Neuron (in vitro differentiated cells): Measurements from ENCODE around the gene MED8.
"Not testable (repeated sequence)": the region's sequence is repeated elsewhere in the genome, so short reads cannot be mapped to it uniquely, and the experiment has no call there.

Source experiments
- H2AFZ ChIP-seq: one replicate; pipeline ENCODE4 v1.6.1; 2013; ENCODE audit warnings: low read depth, mild to moderate bottlenecking, inconsistent platforms, low read length, moderate library complexity
- H3K27me3 ChIP-seq: one replicate; pipeline ENCODE4 v1.6.1; 2013; ENCODE audit warnings: low read length; ENCODE audit not compliant: insufficient read depth
- H3K36me3 ChIP-seq: one replicate; pipeline ENCODE4 v1.6.1; 2013; ENCODE audit warnings: low read length; ENCODE audit not compliant: insufficient read depth
- H3K4me1 ChIP-seq: one replicate; pipeline ENCODE4 v1.6.1; 2013; ENCODE audit warnings: low read length; ENCODE audit not compliant: insufficient read depth
- H3K4me3 ChIP-seq: 2 replicates; pipeline ENCODE4 v1.5.1; 2013; ENCODE audit warnings: mild to moderate bottlenecking, low read length, moderate library complexity
- H3K9me3 ChIP-seq: one replicate; pipeline ENCODE4 v1.6.1; 2013; ENCODE audit warnings: low read length

The MED8 gene

GRCh38 chr1:43388613-43389012 lies 987 bp downstream of the MED8 start:
- peaks cover 35% of the 10 kb centered on the region for H3K36me3 ChIP-seq
- peaks cover 14% of the 10 kb centered on the region for H3K4me1 ChIP-seq
- no peaks in the 10 kb centered on the region for H3K27me3 ChIP-seq
- no peaks in the 10 kb centered on the region for H3K9me3 ChIP-seq
- peak overlapping the region; percentile 76 for H3K4me3 ChIP-seq
- no peak overlapping the region for H2AFZ ChIP-seq

GRCh38 chr1:43387976-43388599 lies 1.5 kb downstream of the MED8 start:
- Histone ChIP-seq H3K36me3 (peaks cover 38% of the 10 kb centered on the region), H3K9me3 (no peaks in the 10 kb centered on the region), H3K4me3 (peak overlapping the region; percentile 76), H3K27me3 (no peaks in the 10 kb centered on the region), H2AFZ (no peak overlapping the region), H3K4me1 (peaks cover 14% of the 10 kb centered on the region)

GRCh38 chr1:43386676-43387075 lies 2.9 kb downstream of the MED8 start:
- H2AFZ ChIP-seq, result no peak overlapping the region
- no peak overlapping the region for H3K4me3 ChIP-seq
- no peaks in the 10 kb centered on the region for H3K9me3 ChIP-seq
- no peaks in the 10 kb centered on the region for H3K27me3 ChIP-seq
- peaks cover 14% of the 10 kb centered on the region for H3K4me1 ChIP-seq
- H3K36me3 ChIP-seq, result peaks cover 51% of the 10 kb centered on the region

- no peaks in the 10 kb centered on the region for H3K9me3 ChIP-seq
- no peaks in the 10 kb centered on the region for H3K27me3 ChIP-seq
- H2AFZ ChIP-seq, result no peak overlapping the region
- H3K36me3 ChIP-seq, result peaks cover 59% of the 10 kb centered on the region
- H3K4me3 ChIP-seq, result no peak overlapping the region
- H3K4me1 ChIP-seq, result peaks cover 2% of the 10 kb centered on the region
Observed at GRCh38 chr1:43383449-43383848, 6.2 kb downstream of the MED8 start.

- no peak overlapping the region for H3K4me3 ChIP-seq
- no peaks in the 10 kb centered on the region for H3K9me3 ChIP-seq
- no peak overlapping the region for H2AFZ ChIP-seq
- H3K36me3 ChIP-seq, result peaks cover 59% of the 10 kb centered on the region
- no peaks in the 10 kb centered on the region for H3K27me3 ChIP-seq
- H3K4me1 ChIP-seq, result no peaks in the 10 kb centered on the region
Observed at GRCh38 chr1:43382027-43382779, 7.4 kb downstream of the MED8 start.

- Histone ChIP-seq H3K4me3 (no peak overlapping the region), H2AFZ (no peak overlapping the region), H3K4me1 (no peaks in the 10 kb centered on the region), H3K9me3 (no peaks in the 10 kb centered on the region), H3K27me3 (no peaks in the 10 kb centered on the region), H3K36me3 (peaks cover 54% of the 10 kb centered on the region)
Observed at GRCh38 chr1:43381612-43382011, 8.0 kb downstream of the MED8 start.

GRCh38 chr1:43379476-43379875 lies 10.1 kb downstream of the MED8 start:
- no peak overlapping the region for H2AFZ ChIP-seq
- no peaks in the 10 kb centered on the region for H3K9me3 ChIP-seq
- H3K27me3 ChIP-seq, result no peaks in the 10 kb centered on the region
- H3K4me1 ChIP-seq, result no peaks in the 10 kb centered on the region
- peaks cover 32% of the 10 kb centered on the region for H3K36me3 ChIP-seq
- no peak overlapping the region for H3K4me3 ChIP-seq

GRCh38 chr1:43377831-43378230 lies 11.8 kb downstream of the MED8 start:
- H3K36me3 ChIP-seq, result peaks cover 18% of the 10 kb centered on the region
- no peak overlapping the region for H3K4me3 ChIP-seq
- no peaks in the 10 kb centered on the region for H3K4me1 ChIP-seq
- H3K9me3 ChIP-seq, result no peaks in the 10 kb centered on the region
- no peaks in the 10 kb centered on the region for H3K27me3 ChIP-seq
- no peak overlapping the region for H2AFZ ChIP-seq

GRCh38 chr1:43376723-43377235 lies 12.8 kb downstream of the MED8 start:
- Histone ChIP-seq H3K36me3 (peaks cover 11% of the 10 kb centered on the region), H3K4me1 (no peaks in the 10 kb centered on the region), H3K4me3 (no peak overlapping the region), H3K9me3 (no peaks in the 10 kb centered on the region), H2AFZ (no peak overlapping the region), H3K27me3 (no peaks in the 10 kb centered on the region)

- no peak overlapping the region for H2AFZ ChIP-seq
- H3K36me3 ChIP-seq, result peaks cover 3% of the 10 kb centered on the region
- H3K27me3 ChIP-seq, result no peaks in the 10 kb centered on the region
- H3K9me3 ChIP-seq, result no peaks in the 10 kb centered on the region
- no peak overlapping the region for H3K4me3 ChIP-seq
- peaks cover 6% of the 10 kb centered on the region for H3K4me1 ChIP-seq
Observed at GRCh38 chr1:43373066-43373940, 16.3 kb downstream of the MED8 start.

GRCh38 chr1:43372172-43372571 lies 17.4 kb downstream of the MED8 start:
- Histone ChIP-seq H3K4me3 (no peak overlapping the region), H3K36me3 (peaks cover 3% of the 10 kb centered on the region), H3K27me3 (no peaks in the 10 kb centered on the region), H2AFZ (no peak overlapping the region), H3K4me1 (peaks cover 9% of the 10 kb centered on the region), H3K9me3 (no peaks in the 10 kb centered on the region)

- H3K36me3 ChIP-seq, result peaks cover 3% of the 10 kb centered on the region
- no peak overlapping the region for H2AFZ ChIP-seq
- H3K27me3 ChIP-seq, result no peaks in the 10 kb centered on the region
Observed at GRCh38 chr1:43370564-43370963, 19.0 kb downstream of the MED8 start.

GRCh38 chr1:43369779-43370178 lies 19.8 kb downstream of the MED8 start:
- H3K9me3 ChIP-seq, result not testable (repeated sequence)

More at GRCh38 chr1:43370564-43370963, 19.0 kb downstream of the MED8 start:
- Histone ChIP-seq H3K4me1 (peaks cover 17% of the 10 kb centered on the region), H3K9me3 (no peaks in the 10 kb centered on the region), H3K4me3 (no peak overlapping the region)

More at GRCh38 chr1:43369779-43370178, 19.8 kb downstream of the MED8 start:
- H2AFZ ChIP-seq, H3K36me3 ChIP-seq, H3K4me3 ChIP-seq, H3K27me3 ChIP-seq: not testable (repeated sequence)
- peaks cover 17% of the 10 kb centered on the region for H3K4me1 ChIP-seq
